HG02623 (cell line): ENCODE results near the gene EPS8.
A peak's percentile ranks its signal among the peaks of the same experiment; 100 is the strongest.
"Not testable (repeated sequence)": the region's sequence is repeated elsewhere in the genome, so short reads cannot be mapped to it uniquely, and the experiment has no call there.

ENCODE experiments used
- ATAC-seq: cut with Tn5 transposase; IDR thresholded peaks from one replicate; pipeline ENCODE4 v1.9.1; 2021; ENCODE audit warnings: moderate library complexity; ENCODE audit not compliant: unreplicated experiment

Gene EPS8

DNA sequence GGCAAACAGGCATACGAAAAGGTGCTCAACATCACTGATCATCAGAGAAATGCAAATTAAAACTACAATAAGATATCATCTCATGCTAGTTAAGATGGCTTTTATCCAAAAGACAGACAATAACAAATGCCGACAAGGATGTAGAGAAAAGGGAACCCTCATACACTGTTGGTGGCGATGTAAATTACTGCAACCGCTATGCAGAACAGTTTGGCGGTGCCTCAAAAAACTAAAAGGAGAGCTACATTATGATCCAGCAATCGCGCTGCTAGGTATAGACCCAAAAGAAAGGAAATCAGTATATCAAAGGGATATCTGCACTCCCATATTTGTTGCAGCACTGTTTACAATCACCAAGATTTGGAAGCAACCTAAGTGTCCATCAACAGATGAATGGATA is 27.0 kb downstream of the EPS8 start:
- not testable (repeated sequence) for ATAC-seq

- ATAC-seq = no peak
Measured at GRCh38 chr12:15757553-15758255, 31.5 kb downstream of the EPS8 start.

- ATAC-seq = no peak
Measured at GRCh38 chr12:15756822-15757221, 32.4 kb downstream of the EPS8 start.

DNA sequence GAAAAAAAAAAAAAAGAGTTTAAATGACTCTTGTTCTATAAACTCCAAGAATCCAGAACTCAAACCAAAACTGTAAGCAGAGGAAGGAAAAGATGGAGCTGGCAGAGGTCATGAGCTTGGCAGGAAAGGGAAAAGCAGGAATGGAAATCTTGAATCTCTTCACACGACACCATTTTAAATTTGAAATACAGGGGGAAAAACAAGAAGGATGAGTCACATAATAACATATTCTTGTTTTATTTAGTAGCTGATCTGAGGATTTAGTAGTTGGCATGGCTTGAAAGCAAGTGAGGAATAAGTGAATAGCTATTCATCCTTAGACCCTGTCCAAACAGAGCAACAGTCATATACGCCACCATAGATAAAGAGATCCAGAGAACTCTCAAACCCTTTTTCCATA is 35.0 kb downstream of the EPS8 start:
- ATAC-seq = no peak

DNA sequence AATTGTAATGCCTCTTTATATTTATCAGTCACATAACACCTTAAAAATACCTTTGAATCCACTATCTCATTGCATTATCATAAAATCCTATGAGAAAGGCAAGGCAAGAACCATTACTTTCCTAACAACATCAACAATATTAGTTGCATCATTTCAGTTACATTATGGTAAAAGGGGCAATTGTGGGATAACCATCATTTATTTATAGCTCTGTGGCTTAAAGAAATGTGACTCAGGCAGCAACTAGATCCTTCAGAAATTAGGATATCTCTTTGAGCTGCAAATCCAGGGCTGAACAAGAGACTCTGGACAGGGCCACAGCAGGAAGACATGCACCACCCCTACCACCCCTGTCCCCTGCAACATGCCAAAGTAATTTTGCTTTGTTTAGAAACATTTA is 36.4 kb downstream of the EPS8 start:
- no peak for ATAC-seq

DNA sequence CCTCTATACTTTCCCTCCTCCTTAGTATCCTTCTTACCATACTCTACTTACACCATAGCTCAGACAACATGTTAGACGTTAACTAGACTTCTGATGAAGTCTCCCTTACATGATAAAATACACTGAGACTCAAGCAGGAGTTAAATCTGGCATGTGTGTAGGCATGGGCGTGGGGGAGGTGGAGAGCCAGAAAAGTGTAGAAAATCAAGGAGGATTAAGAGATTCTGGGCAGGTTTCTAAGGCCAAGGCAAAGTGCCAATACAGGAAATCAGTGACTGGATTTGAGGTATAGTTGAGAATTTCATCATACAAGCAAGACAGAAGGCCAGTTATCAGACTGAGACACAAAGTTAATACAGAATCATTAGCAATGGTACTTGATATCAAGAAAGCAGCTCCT is 37.4 kb downstream of the EPS8 start:
- no peak for ATAC-seq

- no peak for ATAC-seq
Measured at GRCh38 chr12:15749937-15750336, 39.3 kb downstream of the EPS8 start.

DNA sequence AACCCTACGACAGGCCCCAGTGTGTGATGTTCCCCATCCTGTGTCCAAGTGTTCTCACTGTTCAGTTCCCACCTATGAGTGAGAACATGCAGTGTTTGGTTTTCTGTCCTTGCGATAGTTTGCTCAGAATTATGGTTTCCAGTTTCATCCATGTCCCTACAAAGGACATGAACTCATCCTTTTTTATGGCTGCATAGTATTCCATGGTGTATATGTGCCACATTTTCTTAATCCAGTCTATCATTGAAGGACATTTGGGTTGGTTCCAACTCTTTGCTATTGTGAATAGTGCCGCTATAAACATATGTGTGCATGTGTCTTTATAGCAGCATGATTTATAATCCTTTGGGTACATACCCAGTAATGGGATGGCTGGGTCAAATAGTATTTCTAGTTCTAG is 47.3 kb downstream of the EPS8 start:
- not testable (repeated sequence) for ATAC-seq

GRCh38 chr12:15741082-15741481 is 48.1 kb downstream of the EPS8 start:
- ATAC-seq = no peak

DNA sequence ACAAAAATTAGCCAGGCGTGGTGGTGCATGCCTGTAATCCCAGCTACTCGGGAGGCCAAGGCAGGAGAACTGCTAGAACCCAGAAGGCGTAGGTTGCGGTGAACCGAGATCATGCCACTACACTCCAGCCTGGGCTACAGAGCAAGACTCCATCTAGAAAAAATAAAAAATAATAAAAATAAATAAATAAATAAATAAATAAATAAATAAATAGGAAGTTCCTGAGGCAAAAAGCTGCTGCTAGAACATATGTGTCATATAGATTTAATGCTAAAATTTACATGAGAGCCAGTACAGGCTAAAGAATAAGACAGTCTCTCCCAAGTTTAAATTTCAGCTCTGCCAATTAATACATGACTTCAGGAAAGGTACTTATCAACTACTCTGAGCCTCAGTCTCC is 48.8 kb downstream of the EPS8 start:
- not testable (repeated sequence) for ATAC-seq

GRCh38 chr12:15738438-15739015 is 50.7 kb downstream of the EPS8 start:
- ATAC-seq = no peak

- no peak for ATAC-seq
Measured at GRCh38 chr12:15735837-15736615, 53.2 kb downstream of the EPS8 start.

- ATAC-seq = no peak
Measured at GRCh38 chr12:15733136-15733535, 56.1 kb downstream of the EPS8 start.

- ATAC-seq = peak; percentile 47
Measured at GRCh38 chr12:15732341-15733061, 56.7 kb downstream of the EPS8 start.

DNA sequence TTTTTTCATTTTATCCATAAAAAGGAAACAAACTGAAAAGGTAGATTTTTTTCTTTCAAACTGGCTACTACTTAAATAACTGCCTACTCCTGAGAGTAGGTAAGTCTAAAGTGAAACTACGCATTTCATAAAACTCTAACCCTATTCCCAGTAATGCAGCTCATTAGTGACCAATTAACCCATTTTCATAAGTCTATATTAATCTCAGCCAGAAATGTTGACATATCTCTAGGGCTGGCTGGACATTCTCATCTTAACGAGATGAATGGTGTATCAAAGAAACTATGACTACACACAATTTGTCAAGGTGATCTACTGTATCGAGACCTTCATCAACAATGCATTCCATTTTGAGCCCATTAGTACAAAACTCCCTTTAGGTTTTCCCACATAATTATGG is 57.2 kb downstream of the EPS8 start:
- no peak for ATAC-seq

DNA sequence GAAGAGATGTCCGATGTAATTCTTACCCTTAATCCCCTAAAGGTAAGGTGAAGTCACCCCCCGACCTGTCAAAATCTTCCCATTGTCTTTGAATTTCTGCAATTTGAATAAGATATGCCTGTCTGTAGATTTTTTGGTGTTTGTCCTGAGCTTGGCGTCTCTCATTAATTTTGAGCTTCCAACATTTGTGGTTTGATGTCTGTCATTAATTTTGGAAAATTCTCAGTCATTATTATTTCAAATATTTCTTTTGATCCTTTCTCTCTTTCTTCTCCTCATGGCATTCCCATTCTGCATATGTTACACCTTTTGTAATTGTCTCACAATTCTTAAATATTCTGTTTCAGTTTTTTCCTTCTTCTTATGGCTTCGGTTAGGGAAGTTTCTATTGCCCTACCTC is 60.1 kb downstream of the EPS8 start:
- no peak for ATAC-seq

DNA sequence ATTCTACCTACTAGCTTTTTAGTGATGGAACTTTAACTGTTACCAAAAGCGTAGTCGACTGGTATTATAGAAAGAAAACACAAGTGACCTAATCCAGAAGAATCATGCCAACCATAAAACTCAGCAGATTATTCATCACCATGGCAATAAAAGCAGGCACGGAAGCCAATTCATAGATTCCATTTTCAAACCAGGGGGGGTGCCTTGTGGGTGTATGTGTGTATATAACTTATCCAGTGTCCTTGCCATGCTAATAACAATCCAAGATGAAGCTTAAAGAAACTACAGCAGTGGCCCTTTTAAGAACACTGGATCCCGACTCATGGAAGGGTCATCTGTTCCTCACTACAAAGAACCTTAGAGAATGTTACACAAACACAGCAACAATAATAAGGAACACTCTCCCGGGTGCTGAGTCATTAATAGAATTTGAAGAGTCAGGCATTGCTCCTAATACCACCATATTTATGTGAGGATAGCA is 61.0 kb downstream of the EPS8 start:
- no peak for ATAC-seq

- ATAC-seq = no peak
Measured at GRCh38 chr12:15726878-15727150, 62.4 kb downstream of the EPS8 start.

- no peak for ATAC-seq
Measured at GRCh38 chr12:15726027-15726877, 62.9 kb downstream of the EPS8 start.

GRCh38 chr12:15722951-15723350 is 66.2 kb downstream of the EPS8 start:
- ATAC-seq = no peak
